ENCODE measurements around the gene TPM4.
"Not testable (repeated sequence)": the region's sequence is repeated elsewhere in the genome, so short reads cannot be mapped to it uniquely, and the experiment has no call there.

TPM4 gene

GRCh38 chr19:16074488-16075365 lies 1.6 kb upstream of the TPM4 start:
- no peak for DNase-seq

GRCh38 chr19:16075430-16076153 lies 703 bp upstream of the TPM4 start:
- DNase-seq: no peak

GRCh38 chr19:16076958-16077611 lies 790 bp downstream of the TPM4 start:
- DNase-seq: peak; percentile 30

GRCh38 chr19:16077984-16078758 lies 1.9 kb downstream of the TPM4 start:
- DNase-seq: no peak

GRCh38 chr19:16078759-16079707 lies 2.7 kb downstream of the TPM4 start:
- DNase-seq: no peak

- DNase-seq: no peak
Measured at GRCh38 chr19:16084067-16084685, 7.9 kb downstream of the TPM4 start.

GRCh38 chr19:16085115-16085514 lies 8.8 kb downstream of the TPM4 start:
- no peak for DNase-seq

GRCh38 chr19:16087404-16087803 lies 11.1 kb downstream of the TPM4 start:
- not testable (repeated sequence) for DNase-seq

GRCh38 chr19:16087940-16088339 lies 11.6 kb downstream of the TPM4 start:
- DNase-seq: no peak

GRCh38 chr19:16088351-16089009 lies 12.2 kb downstream of the TPM4 start:
- DNase-seq: no peak

GRCh38 chr19:16089010-16089846 lies 12.9 kb downstream of the TPM4 start:
- no peak for DNase-seq

GRCh38 chr19:16091546-16092475 lies 15.5 kb downstream of the TPM4 start:
- no peak for DNase-seq

- DNase-seq: no peak
Measured at GRCh38 chr19:16094360-16095070, 18.2 kb downstream of the TPM4 start.

GRCh38 chr19:16095071-16095571 lies 18.8 kb downstream of the TPM4 start:
- DNase-seq: no peak

- no peak for DNase-seq
Measured at GRCh38 chr19:16096280-16096855, 20.1 kb downstream of the TPM4 start.

GRCh38 chr19:16098416-16098768 lies 22.1 kb downstream of the TPM4 start:
- no peak for DNase-seq

GRCh38 chr19:16098821-16099220 lies 22.5 kb downstream of the TPM4 start:
- no peak for DNase-seq

All from NCI-H2107 (cell line).